SK-N-SH (cell line): ENCODE data around the gene CCNK. TPM values are rescaled to one million over a fixed set of nuclear protein-coding genes. Genes with fewer than 3 reads are reported as not detected.
A peak's percentile ranks its signal among the peaks of the same experiment; 100 is the strongest.

ENCODE experiments used
- CTCF ChIA-PET: fragments of 300-600, 350-600 bp; formaldehyde crosslinking; extraction: SDS; loops from one replicate; lab custom pipeline; 2021; lab: Yijun Ruan, JAX
- POLR2A ChIA-PET: fragments of 350-600 bp; sonication (Branson Sonifier 250); formaldehyde crosslinking; extraction: SDS; loops from one replicate; lab custom pipeline; 2020; ENCODE audit warnings: antibody characterized with exemption, inconsistent platforms; lab: Yijun Ruan, JAX
- DNase-seq: peaks from one replicate; pipeline ENCODE4 v3.0.0; 2012
- H2AFZ ChIP-seq: fragments of 200-600 bp; sonication (generic); 2 replicates; pipeline ENCODE4 v1.8.1; 2016; ENCODE audit warnings: antibody characterized with exemption, mild to moderate bottlenecking, low read depth
- H3F3A ChIP-seq: fragments of 200-600 bp; sonication (generic); replicated peaks from 2 replicates; pipeline ENCODE3; 2016; ENCODE audit warnings: antibody characterized with exemption, mild to moderate bottlenecking; ENCODE audit not compliant: insufficient read depth
- H3K27ac ChIP-seq, 2 experiments: fragments of 200-500 bp in 1 of 2; fragments of 200-600 bp in 1 of 2; sonication (Bioruptor generic) in 1 of 2; sonication (generic), shearing (Covaris generic) in 1 of 2; 2 replicates each; pipeline versions ENCODE4 v1.5.1 to v1.6.1; 2014 to 2016; ENCODE audit warnings: low read depth in 2 of 2, inconsistent platforms in 1 of 2, low read length in 1 of 2, mild to moderate bottlenecking in 1 of 2, mixed read lengths in 1 of 2
- H3K27me3 ChIP-seq: fragments of 200-600 bp; sonication (generic), shearing (Covaris generic); 2 replicates; pipeline ENCODE4 v1.6.1; 2016; ENCODE audit warnings: mixed run types; ENCODE audit not compliant: insufficient read depth
- H3K36me3 ChIP-seq, 2 experiments: fragments of 200-500 bp in 1 of 2; fragments of 200-600 bp in 1 of 2; sonication (Bioruptor generic) in 1 of 2; sonication (generic) in 1 of 2; replicated peaks in 1 of 2; 2 replicates each; pipeline versions ENCODE3 to v1.5.1; 2014 to 2016; ENCODE audit warnings: low read length in 1 of 2, mild to moderate bottlenecking in 1 of 2; ENCODE audit not compliant: insufficient read depth in 2 of 2, control insufficient read depth in 1 of 2
- H3K4me1 ChIP-seq, 2 experiments: fragments of 200-500 bp in 1 of 2; fragments of 200-600 bp in 1 of 2; sonication (Bioruptor generic) in 1 of 2; sonication (generic), shearing (Covaris generic) in 1 of 2; 2 replicates each; pipeline versions ENCODE4 v1.5.1 to v1.6.1; 2014 to 2016; ENCODE audit warnings: low read depth in 1 of 2, low read length in 1 of 2, mixed run types in 1 of 2; ENCODE audit not compliant: insufficient read depth in 2 of 2, control insufficient read depth in 1 of 2
- H3K4me2 ChIP-seq: fragments of 200-600 bp; sonication (generic), shearing (Covaris generic); 2 replicates; pipeline ENCODE4 v1.6.1; 2017; ENCODE audit warnings: mixed run types
- H3K4me3 ChIP-seq, 2 experiments: fragments of 200-500 bp in 1 of 2; fragments of 200-600 bp in 1 of 2; sonication (Bioruptor generic) in 1 of 2; sonication (generic), shearing (Covaris generic) in 1 of 2; 2 replicates each; pipeline versions ENCODE4 v1.5.1 to v1.8.1; 2014 to 2016; ENCODE audit warnings: low read depth in 2 of 2, inconsistent platforms in 1 of 2, low read length in 1 of 2, mild to moderate bottlenecking in 1 of 2, mixed read lengths in 1 of 2, moderate library complexity in 1 of 2
- H3K79me2 ChIP-seq: fragments of 200-600 bp; sonication (generic); 2 replicates; pipeline ENCODE4 v1.8.1; 2017; ENCODE audit warnings: mild to moderate bottlenecking; ENCODE audit not compliant: insufficient read depth
- H3K9ac ChIP-seq: fragments of 200-600 bp; sonication (generic); 2 replicates; pipeline ENCODE4 v1.6.1; 2017; ENCODE audit warnings: mixed run types
- H3K9me2 ChIP-seq: fragments of 200-600 bp; sonication (generic); 2 replicates; pipeline ENCODE4 v1.6.1; 2017; ENCODE audit warnings: mixed run types
- H3K9me3 ChIP-seq: fragments of 200-600 bp; sonication (generic); 2 replicates; pipeline ENCODE4 v1.6.1; 2017; ENCODE audit warnings: mixed run types, mild to moderate bottlenecking, moderate library complexity
- H4K20me1 ChIP-seq: fragments of 200-600 bp; sonication (generic); 2 replicates; pipeline ENCODE4 v1.6.1; 2017; ENCODE audit warnings: mild to moderate bottlenecking, mixed run types; ENCODE audit not compliant: insufficient read depth
- CHD2 ChIP-seq: fragments of 150-350 bp; IDR thresholded peaks from 2 replicates; pipeline ENCODE4 v1.6.1; 2018; ENCODE audit warnings: low read length; ENCODE audit not compliant: partially characterized antibody
- ELF1 ChIP-seq: IDR thresholded peaks from 2 replicates; pipeline ENCODE4 v1.4.0; 2012
- FOSL2 ChIP-seq: IDR thresholded peaks from 2 replicates; pipeline ENCODE4 v1.4.0; 2012; ENCODE audit warnings: low read depth, mild to moderate bottlenecking, moderate library complexity, borderline replicate concordance
- FOXJ3 ChIP-seq: sonication (generic); formaldehyde crosslinking; IDR thresholded peaks from 2 replicates; pipeline ENCODE4 v1.5.1; 2020; ENCODE audit warnings: mild to moderate bottlenecking, missing genetic modification reagents
- GABPA ChIP-seq: IDR thresholded peaks from 2 replicates; pipeline ENCODE4 v1.4.0; 2012; ENCODE audit warnings: low read depth, mild to moderate bottlenecking
- IRF3 ChIP-seq: fragments of 150-350 bp; IDR thresholded peaks from 2 replicates; pipeline ENCODE4 v1.6.1; 2016; ENCODE audit warnings: mild to moderate bottlenecking, low read depth, low read length
- MXI1 ChIP-seq: IDR thresholded peaks from 2 replicates; pipeline ENCODE4 v1.6.1; 2012; ENCODE audit warnings: mild to moderate bottlenecking, low read depth, low read length, improper control_type of control experiment
- NFIC ChIP-seq: IDR thresholded peaks from 2 replicates; pipeline ENCODE4 v1.4.0; 2012; ENCODE audit warnings: borderline replicate concordance
- NRF1 ChIP-seq: IDR thresholded peaks from 2 replicates; pipeline ENCODE4 v1.6.1; 2012; ENCODE audit warnings: low read depth, mild to moderate bottlenecking, low read length
- PBX3 ChIP-seq: IDR thresholded peaks from 2 replicates; pipeline ENCODE4; 2012
- POLR2AphosphoS5 ChIP-seq: IDR thresholded peaks from 2 replicates; pipeline ENCODE4 v1.6.1; 2012; ENCODE audit warnings: low read depth, low read length
- RAD21 ChIP-seq: IDR thresholded peaks from 2 replicates; pipeline ENCODE4 v1.6.1; 2012; ENCODE audit warnings: mild to moderate bottlenecking, low read length
- RFX5 ChIP-seq: IDR thresholded peaks from 2 replicates; pipeline ENCODE4 v1.6.1; 2012; ENCODE audit warnings: mild to moderate bottlenecking, improper control_type of control experiment, low read length
- SIN3A ChIP-seq: IDR thresholded peaks from 2 replicates; pipeline ENCODE4 v1.6.1; 2012; ENCODE audit warnings: low read depth, mild to moderate bottlenecking, low read length, moderate library complexity, borderline replicate concordance
- TAF1 ChIP-seq: IDR thresholded peaks from 2 replicates; pipeline ENCODE4 v1.6.1; 2012; ENCODE audit warnings: low read depth, mild to moderate bottlenecking, low read length, moderate library complexity, borderline replicate concordance
- YY1 ChIP-seq: IDR thresholded peaks from 2 replicates; pipeline ENCODE4 v1.4.0; 2012; ENCODE audit warnings: low read depth, mild to moderate bottlenecking
- WGBS: methylation state at CpG from one replicate; pipeline ENCODE4 v1.1.6; 2017; ENCODE audit warnings: low lambda C conversion rate; 5-methylcytosine and 5-hydroxymethylcytosine counted together
- polyA plus RNA-seq, 3 experiments: library from polyadenylated mRNA; depleted of rRNA; stranded (reverse); fragments of >200 nt; gene quantifications; 2 replicates each; pipeline ENCODE4 v1.2.3, GENCODE V29; 2012
- TF ChIP-seq, protein P1 (sequence below): IDR thresholded peaks from 2 replicates; pipeline ENCODE4 v1.4.0; 2012; ENCODE audit warnings: low read depth, borderline replicate concordance
- TF ChIP-seq, protein P2 (sequence below): IDR thresholded peaks from 2 replicates; pipeline ENCODE4 v1.4.0; 2012; ENCODE audit warnings: low read depth, borderline replicate concordance

Gene CCNK
- 9.0 and 14.6 TPM in 2 replicates for polyA plus RNA-seq (2012; rRNA removed)
- polyA plus RNA-seq (2012; cell fraction: cytosol; rRNA removed) = 18.4 and 19.4 TPM in 2 replicates
- polyA plus RNA-seq (2012; cell fraction: nucleus; rRNA removed) = 14.2 and 23.0 TPM in 2 replicates

GRCh38 chr14:99480917-99481744 is at the start of gene CCNK:
Gene CCNK, plus strand, starts transcription at chr14:99481409. Its CDS starts 11,269 bp downstream, at chr14:99492678.
- ChIA-PET CTCF (interaction anchor here (0.8 to 1.6 kb wide), 2 partner anchors 65 to 312 kb away, joined by 3 to 4 read pairs; partner anchors contain the start of gene EML1), POLR2A (interaction anchor here (0.9 to 1.4 kb wide), 2 partner anchors 14 to 124 kb away, joined by 3 read pairs; no protein-coding TSS in a partner anchor)
- TF ChIP-seq IRF3 (peak; percentile 57), SIN3A (0 out of 2 replicates have a peak, but pooled peaks have one; percentile 15), MXI1 (peak; percentile 27; the same call in 1 of the 2 replicates), POLR2AphosphoS5 (peak; percentile 90), CHD2 (peak; percentile 69), FOSL2 (no peak), YY1 (peak; percentile 97), ELF1 (peak; percentile 47; the same call in 1 of the 2 replicates), GABPA (peak; percentile 79), NRF1 (peak; percentile 44), NFIC (no peak), RAD21 (no peak), TAF1 (peak; percentile 91), PBX3 (peak; percentile 82), RFX5 (peak; percentile 94), FOXJ3 (CRISPR knock-in tag) (no peak)
- TF ChIP-seq, protein P1, sequence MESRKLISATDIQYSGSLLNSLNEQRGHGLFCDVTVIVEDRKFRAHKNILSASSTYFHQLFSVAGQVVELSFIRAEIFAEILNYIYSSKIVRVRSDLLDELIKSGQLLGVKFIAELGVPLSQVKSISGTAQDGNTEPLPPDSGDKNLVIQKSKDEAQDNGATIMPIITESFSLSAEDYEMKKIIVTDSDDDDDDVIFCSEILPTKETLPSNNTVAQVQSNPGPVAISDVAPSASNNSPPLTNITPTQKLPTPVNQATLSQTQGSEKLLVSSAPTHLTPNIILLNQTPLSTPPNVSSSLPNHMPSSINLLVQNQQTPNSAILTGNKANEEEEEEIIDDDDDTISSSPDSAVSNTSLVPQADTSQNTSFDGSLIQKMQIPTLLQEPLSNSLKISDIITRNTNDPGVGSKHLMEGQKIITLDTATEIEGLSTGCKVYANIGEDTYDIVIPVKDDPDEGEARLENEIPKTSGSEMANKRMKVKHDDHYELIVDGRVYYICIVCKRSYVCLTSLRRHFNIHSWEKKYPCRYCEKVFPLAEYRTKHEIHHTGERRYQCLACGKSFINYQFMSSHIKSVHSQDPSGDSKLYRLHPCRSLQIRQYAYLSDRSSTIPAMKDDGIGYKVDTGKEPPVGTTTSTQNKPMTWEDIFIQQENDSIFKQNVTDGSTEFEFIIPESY = no peak
- TF ChIP-seq, protein P2, sequence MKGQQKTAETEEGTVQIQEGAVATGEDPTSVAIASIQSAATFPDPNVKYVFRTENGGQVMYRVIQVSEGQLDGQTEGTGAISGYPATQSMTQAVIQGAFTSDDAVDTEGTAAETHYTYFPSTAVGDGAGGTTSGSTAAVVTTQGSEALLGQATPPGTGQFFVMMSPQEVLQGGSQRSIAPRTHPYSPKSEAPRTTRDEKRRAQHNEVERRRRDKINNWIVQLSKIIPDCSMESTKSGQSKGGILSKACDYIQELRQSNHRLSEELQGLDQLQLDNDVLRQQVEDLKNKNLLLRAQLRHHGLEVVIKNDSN = no peak
- Histone ChIP-seq H3K9me3 (no peaks in the 10 kb centered on the region), H3K9me2 (no peaks in the 10 kb centered on the region), H4K20me1 (peaks cover 82% of the 10 kb centered on the region), H3K27ac (peak within 1 kb of the TSS; percentile 72 to 91), H2AFZ (peak within 1 kb of the TSS; percentile 92; the same call in 1 of the 2 replicates), H3K27me3 (no peaks in the 10 kb centered on the region), H3K9ac (peak within 1 kb of the TSS; percentile 97), H3K79me2 (peaks cover 90% of the 10 kb centered on the region), H3F3A (peaks cover 17% of the 10 kb centered on the region), H3K4me3 (peak within 1 kb of the TSS; percentile 95 to 96), H3K36me3 (no peaks in the 10 kb centered on the region), H3K4me1 (peaks cover 21 to 23% of the 10 kb centered on the region in 2 experiments), H3K4me2 (peak within 1 kb of the TSS; percentile 98)
- DNase-seq = peak; percentile 98
- 1% methylated on average over 47 of the region's 82 CpGs for WGBS
